PC-9 (cell line): ENCODE data around the gene PI4K2B. TPM values are rescaled to one million over a fixed set of nuclear protein-coding genes. Genes with fewer than 3 reads are reported as not detected.

ENCODE experiments used
- BruUV-seq: library from RNA; stranded (reverse); fragments of 400-500 nt; replicated peaks from 2 replicates; lab custom pipeline; 2021; lab: Mats Ljungman, UMichigan
- CTCF ChIA-PET: fragments of 300-600 bp; sonication (Branson Sonifier 250); formaldehyde crosslinking; loops from one replicate; lab custom pipeline; 2022; ENCODE audit warnings: antibody characterized with exemption; lab: Charles Lee
- POLR2A ChIA-PET: fragments of 300-600 bp; sonication (Branson Sonifier 250); formaldehyde crosslinking; loops from one replicate; lab custom pipeline; 2022; ENCODE audit warnings: antibody characterized with exemption; ENCODE audit not compliant: unreplicated experiment; lab: Charles Lee
- DNase-seq, 2 experiments: peaks; one replicate each; pipeline versions ENCODE4 v3.0.0 to v3.0.0-alpha.2; 2015 to 2022; ENCODE audit warnings: mixed read lengths in 1 of 2
- H2AFZ ChIP-seq: fragments of 200-600 bp; sonication (generic); 2 replicates; pipeline ENCODE4 v1.8.1; 2017; ENCODE audit warnings: antibody characterized with exemption
- H3F3A ChIP-seq: fragments of 200-600 bp; sonication (generic); 2 replicates; pipeline ENCODE4 v1.8.1; 2017; ENCODE audit warnings: antibody characterized with exemption, mild to moderate bottlenecking, low read depth; ENCODE audit not compliant: insufficient read depth
- H3K27ac ChIP-seq: fragments of 200-600 bp; sonication (generic); 2 replicates; pipeline ENCODE4 v1.6.1; 2016; ENCODE audit warnings: mixed run types
- H3K27me3 ChIP-seq: fragments of 200-600 bp; sonication (generic); 2 replicates; pipeline ENCODE4 v1.6.1; 2016; ENCODE audit warnings: low read depth, mixed run types; ENCODE audit not compliant: insufficient read depth
- H3K36me3 ChIP-seq: fragments of 200-600 bp; sonication (generic); 2 replicates; pipeline ENCODE4 v1.6.1; 2016; ENCODE audit warnings: low read depth, mixed run types
- H3K4me1 ChIP-seq: fragments of 200-600 bp; sonication (generic); replicated peaks from 2 replicates; pipeline ENCODE4 v1.6.1; 2016; ENCODE audit warnings: mixed run types; ENCODE audit not compliant: insufficient read depth
- H3K4me2 ChIP-seq: fragments of 200-600 bp; sonication (generic); 2 replicates; pipeline ENCODE4 v1.6.1; 2017; ENCODE audit warnings: mixed run types
- H3K4me3 ChIP-seq: fragments of 200-600 bp; sonication (generic); 2 replicates; pipeline ENCODE4 v1.6.1; 2016; ENCODE audit warnings: mixed run types
- H3K79me2 ChIP-seq: fragments of 200-600 bp; sonication (generic); 2 replicates; pipeline ENCODE4 v1.6.1; 2017; ENCODE audit warnings: low read depth, mixed run types
- H3K9me2 ChIP-seq: fragments of 200-600 bp; sonication (generic); 2 replicates; pipeline ENCODE4 v1.8.1; 2017; ENCODE audit warnings: mild to moderate bottlenecking; ENCODE audit not compliant: insufficient read depth
- H3K9me3 ChIP-seq: fragments of 200-600 bp; sonication (generic); 2 replicates; pipeline ENCODE4 v1.8.1; 2016; ENCODE audit warnings: low read depth; ENCODE audit not compliant: insufficient read depth
- H4K20me1 ChIP-seq: fragments of 200-600 bp; sonication (generic); 2 replicates; pipeline ENCODE4 v1.8.1; 2017; ENCODE audit not compliant: insufficient read depth
- CTCF ChIP-seq: fragments of 200-600 bp; sonication (generic); conservative IDR thresholded peaks from 2 replicates; pipeline ENCODE4 v1.6.1; 2017; ENCODE audit warnings: mixed run types, antibody characterized with exemption, mild to moderate bottlenecking, moderate library complexity
- EZH2 ChIP-seq: fragments of 200-600 bp; sonication (generic); IDR thresholded peaks from 2 replicates; pipeline ENCODE4 v1.8.0; 2017; ENCODE audit warnings: antibody characterized with exemption, low read depth
- intact Hi-C: fragments of 100-400 bp; cut with micrococcal nuclease; formaldehyde crosslinking; loops from one replicate; pipeline ENCODE4 v1.10.0; 2022; ENCODE audit not compliant: unreplicated experiment
- total RNA-seq: library from RNA; stranded (reverse); gene quantifications from 2 replicates; pipeline ENCODE4 v1.2.3, GENCODE V29; 2021

PI4K2B gene
- total RNA-seq, 1 experiment from 2014 or later = 19.3 TPM

- H3K27ac ChIP-seq = no peak overlapping the region
- H3K9me3 ChIP-seq = 0 out of 2 replicates have a peak, but pooled peaks cover 3% of the 10 kb centered on the region
- no peak overlapping the region for H2AFZ ChIP-seq
- H3K27me3 ChIP-seq = no peaks in the 10 kb centered on the region
- H3K4me1 ChIP-seq = peaks cover 9% of the 10 kb centered on the region
- H4K20me1 ChIP-seq = no peaks in the 10 kb centered on the region
- H3K4me2 ChIP-seq = no peak overlapping the region
- no peak for TF ChIP-seq EZH2
- no peak for TF ChIP-seq CTCF
- BruUV-seq = no TSS peak
- ChIA-PET CTCF (no interaction called here), POLR2A (no interaction called here)
- no peak for DNase-seq
- peaks cover 8% of the 10 kb centered on the region for H3F3A ChIP-seq
- H3K79me2 ChIP-seq = peaks cover 4% of the 10 kb centered on the region
- intact Hi-C loops = no loop called here
- no peak overlapping the region for H3K4me3 ChIP-seq
- no peaks in the 10 kb centered on the region for H3K9me2 ChIP-seq
- no peaks in the 10 kb centered on the region for H3K36me3 ChIP-seq
Measured at GRCh38 chr4:25308761-25309160, 74.9 kb downstream of the PI4K2B start.

GRCh38 chr4:25310066-25310802, 76.4 kb downstream of the PI4K2B start:
- CTCF ChIA-PET = no interaction called here
- Histone ChIP-seq H3K4me2 (no peak overlapping the region), H2AFZ (no peak overlapping the region)

GRCh38 chr4:25310803-25311166, 77.0 kb downstream of the PI4K2B start:
- TF ChIP-seq CTCF (no peak), EZH2 (no peak)
- Histone ChIP-seq H3K36me3 (no peaks in the 10 kb centered on the region), H4K20me1 (no peaks in the 10 kb centered on the region), H3K4me3 (no peak overlapping the region), H3K4me2 (no peak overlapping the region), H2AFZ (no peak overlapping the region), H3K27me3 (no peaks in the 10 kb centered on the region), H3K9me3 (0 out of 2 replicates have a peak, but pooled peaks cover 3% of the 10 kb centered on the region), H3K9me2 (no peaks in the 10 kb centered on the region), H3K4me1 (peaks cover 17% of the 10 kb centered on the region), H3F3A (peaks cover 8% of the 10 kb centered on the region), H3K27ac (no peak overlapping the region), H3K79me2 (peaks cover 14% of the 10 kb centered on the region)
- BruUV-seq = no TSS peak
- POLR2A ChIA-PET = no interaction called here
- intact Hi-C loops = no loop called here
- DNase-seq = no peak
- CTCF ChIA-PET = no interaction called here

More at GRCh38 chr4:25310066-25310802, 76.4 kb downstream of the PI4K2B start:
- H3K9me3 ChIP-seq = 0 out of 2 replicates have a peak, but pooled peaks cover 3% of the 10 kb centered on the region
- BruUV-seq = no TSS peak
- POLR2A ChIA-PET = no interaction called here
- TF ChIP-seq CTCF = no peak
- TF ChIP-seq EZH2 = no peak
- H3K79me2 ChIP-seq = peaks cover 14% of the 10 kb centered on the region
- DNase-seq = no peak
- H3K4me3 ChIP-seq = no peak overlapping the region
- H3K9me2 ChIP-seq = no peaks in the 10 kb centered on the region
- H3K36me3 ChIP-seq = no peaks in the 10 kb centered on the region
- H4K20me1 ChIP-seq = no peaks in the 10 kb centered on the region
- intact Hi-C loops = no loop called here
- H3K4me1 ChIP-seq = peaks cover 17% of the 10 kb centered on the region
- H3F3A ChIP-seq = peaks cover 8% of the 10 kb centered on the region
- H3K27ac ChIP-seq = no peak overlapping the region
- no peaks in the 10 kb centered on the region for H3K27me3 ChIP-seq
